Measurements from ENCODE around the gene CD200. TPM values are rescaled to one million over a fixed set of nuclear protein-coding genes. Genes with fewer than 3 reads are reported as not detected.
"Not testable (repeated sequence)": the region's sequence is repeated elsewhere in the genome, so short reads cannot be mapped to it uniquely, and the experiment has no call there.

Gene CD200
- polyA plus RNA-seq, 3 donors from 2014 or later, result 0.11 to 0.20 TPM; not detected in 1

DNA sequence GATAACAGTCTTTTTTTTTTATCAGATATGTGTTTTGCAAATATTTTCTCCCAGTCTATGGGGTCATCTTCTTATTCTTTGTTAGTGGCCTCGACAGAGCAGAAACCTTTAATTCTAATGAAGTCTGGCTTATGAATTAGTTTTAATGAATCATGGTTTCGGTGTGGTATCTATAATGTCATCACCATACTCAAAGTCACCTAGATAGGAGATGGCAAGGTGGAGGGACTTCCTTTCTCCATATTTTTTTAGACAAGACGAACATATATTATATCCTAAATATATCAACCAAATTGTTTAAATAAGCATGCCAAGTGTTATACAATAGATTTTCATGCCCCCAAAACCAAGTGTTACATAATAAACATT lies 60.4 kb downstream of the CD200 start:
- DNase-seq, result no peak
- Mint-ChIP-seq H3K9me3 (no peaks in the 10 kb centered on the region), H3K4me3 (no peak overlapping the region), H3K27ac (no peak overlapping the region), H3K36me3 (no peaks in the 10 kb centered on the region), H3K4me1 (peaks cover 0 to 2% of the 10 kb centered on the region in 2 donors), H3K27me3 (ENCODE audit: low read depth in 3 of 3) (peaks cover 2 to 3% (median 2%) of the 10 kb centered on the region in 3 donors)

DNA sequence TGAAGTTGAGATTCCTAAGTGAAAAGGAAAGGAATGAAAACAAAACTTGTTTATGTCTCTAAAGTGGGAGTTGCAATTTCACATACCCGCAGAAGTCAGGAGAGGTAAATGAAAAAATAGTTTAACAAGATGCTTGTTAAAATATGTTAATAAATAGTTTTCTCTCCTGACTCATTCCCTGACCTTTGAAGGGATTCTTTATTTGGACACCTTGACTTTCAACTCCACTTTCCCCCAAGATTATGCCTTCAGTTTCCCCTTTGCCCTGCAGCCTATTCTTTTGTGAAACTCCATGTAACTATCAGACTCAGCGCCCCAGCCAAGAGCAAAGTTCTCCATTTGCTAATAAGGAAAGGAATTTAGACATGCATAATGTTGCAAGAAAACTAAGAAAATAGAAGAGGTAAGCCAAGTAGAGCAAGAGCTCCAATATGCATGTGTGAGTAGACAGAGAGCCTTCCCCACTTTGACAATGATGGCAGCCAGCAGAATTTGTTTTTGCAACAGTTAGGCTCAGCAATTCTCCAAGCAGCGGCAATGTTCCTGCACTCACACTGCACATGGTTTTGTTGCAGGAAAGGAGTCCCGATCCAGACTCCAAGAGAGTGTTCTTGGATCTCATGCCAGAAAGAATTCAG lies 61.2 kb downstream of the CD200 start:
- Mint-ChIP-seq H3K27me3 (ENCODE audit: low read depth in 3 of 3) (peaks cover 2 to 3% (median 2%) of the 10 kb centered on the region in 3 donors), H3K4me3 (no peak overlapping the region), H3K4me1 (peaks cover 0 to 2% of the 10 kb centered on the region in 2 donors), H3K36me3 (no peaks in the 10 kb centered on the region), H3K27ac (no peak overlapping the region), H3K9me3 (no peaks in the 10 kb centered on the region)
- no peak for DNase-seq

DNA sequence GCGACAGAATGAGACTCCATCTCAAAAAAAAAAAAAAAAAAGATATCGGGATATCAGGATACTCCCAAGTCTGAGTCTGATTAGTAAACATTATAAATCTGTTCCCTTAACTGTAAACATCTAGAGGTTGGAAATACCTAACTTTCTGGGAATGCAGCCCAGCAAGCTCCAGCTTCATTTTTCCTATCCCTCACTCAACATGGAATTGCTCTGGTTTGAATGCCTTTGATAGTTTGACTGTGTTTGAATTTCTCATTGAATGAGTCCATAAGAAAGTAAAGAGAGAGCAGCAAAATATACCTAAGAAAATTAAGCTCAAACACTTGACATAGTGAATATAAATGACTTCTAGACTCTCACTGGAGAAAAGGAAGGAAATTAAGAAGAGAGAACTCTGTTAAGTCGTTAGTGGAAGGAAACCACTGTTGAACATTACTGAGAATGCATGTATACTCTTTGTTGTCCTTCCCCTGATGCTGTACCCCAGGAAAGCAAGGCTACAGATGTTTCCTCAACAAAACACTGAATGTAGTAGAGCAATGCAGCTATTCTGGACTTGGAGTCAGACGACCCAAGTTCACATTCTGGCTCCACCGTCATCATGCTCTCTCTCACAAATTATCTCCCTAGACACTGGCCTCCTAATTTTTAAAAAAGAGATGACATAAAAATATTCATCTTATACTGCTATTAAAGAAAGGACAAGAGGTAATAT lies 62.4 kb downstream of the CD200 start:
- Mint-ChIP-seq H3K4me1 (peaks cover 0 to 2% of the 10 kb centered on the region in 2 donors), H3K4me3 (no peak overlapping the region)

DNA sequence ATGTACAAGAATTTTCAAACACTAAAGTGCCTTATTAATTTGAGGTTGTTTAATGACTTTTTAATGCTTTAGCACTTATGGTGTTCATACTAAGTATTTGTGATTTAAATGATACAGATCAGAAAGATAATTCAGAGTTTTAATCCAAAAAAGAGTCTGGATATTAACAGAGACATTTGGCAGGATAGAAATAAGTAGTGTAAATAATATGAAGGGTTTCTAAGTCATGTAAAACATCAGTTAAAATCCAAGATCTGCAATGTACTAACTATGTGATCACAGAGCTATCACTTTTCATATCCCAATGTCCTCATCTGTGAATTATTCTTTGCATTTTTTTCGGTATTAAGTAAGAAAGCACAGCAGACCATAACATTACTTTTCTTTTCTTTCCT lies 62.9 kb downstream of the CD200 start:
- Mint-ChIP-seq H3K27ac (no peak overlapping the region), H3K4me3 (no peak overlapping the region), H3K36me3 (no peaks in the 10 kb centered on the region), H3K9me3 (no peaks in the 10 kb centered on the region), H3K27me3 (ENCODE audit: low read depth in 3 of 3) (peaks cover 2 to 4% (median 2%) of the 10 kb centered on the region in 3 donors), H3K4me1 (peaks cover 0 to 2% of the 10 kb centered on the region in 2 donors)
- no peak for DNase-seq

More for the DNA sequence above, 62.4 kb downstream of the CD200 start:
- no peaks in the 10 kb centered on the region for H3K36me3 Mint-ChIP-seq
- H3K27me3 Mint-ChIP-seq (ENCODE audit: low read depth in 3 of 3), result peaks cover 2 to 4% (median 2%) of the 10 kb centered on the region in 3 donors
- H3K9me3 Mint-ChIP-seq, result no peaks in the 10 kb centered on the region
- DNase-seq, result no peak
- no peak overlapping the region for H3K27ac Mint-ChIP-seq

DNA sequence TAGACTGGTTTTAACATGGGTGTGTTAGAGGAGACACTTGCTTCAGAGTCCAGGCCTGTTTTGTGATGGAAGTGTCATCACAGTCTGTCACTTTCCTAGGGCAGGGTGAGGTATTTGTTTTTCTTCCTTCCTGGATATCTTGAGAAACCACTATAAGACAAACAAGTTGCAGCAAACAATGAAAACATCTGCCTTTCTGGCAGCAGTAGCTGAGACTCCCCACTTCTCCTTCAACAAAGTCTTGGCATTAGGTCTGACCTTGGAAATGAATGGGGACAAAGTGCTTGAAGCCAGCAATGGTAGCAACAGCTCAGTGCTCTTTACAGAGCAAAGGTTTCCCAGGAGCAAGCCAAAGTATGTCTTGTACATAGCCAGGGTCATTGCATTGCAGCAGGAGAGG lies 64.6 kb downstream of the CD200 start:
- no peak for DNase-seq

DNA sequence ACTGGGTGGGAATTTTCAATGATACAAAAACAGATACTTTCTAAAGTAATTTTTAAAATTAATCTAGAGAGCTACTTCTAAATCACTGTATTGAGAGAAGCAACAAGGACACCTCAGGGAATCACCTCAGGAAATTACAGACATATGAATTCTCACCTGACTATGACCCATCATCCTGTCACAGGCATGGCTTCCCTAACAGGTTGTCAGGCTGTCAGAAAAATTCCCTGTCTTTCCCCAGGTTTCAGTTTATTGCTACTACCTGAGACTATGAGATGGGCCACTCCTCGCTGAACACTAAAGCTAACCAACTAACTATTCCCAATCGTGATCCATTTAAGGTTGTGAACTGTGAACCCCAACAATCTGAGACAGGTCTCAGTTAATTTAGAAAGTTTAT lies 66.1 kb downstream of the CD200 start:
- no peaks in the 10 kb centered on the region for H3K36me3 Mint-ChIP-seq
- DNase-seq, result no peak
- H3K27me3 Mint-ChIP-seq (ENCODE audit: low read depth in 3 of 3), result peaks cover 0 to 4% (median 2%) of the 10 kb centered on the region in 3 donors
- no peaks in the 10 kb centered on the region for H3K9me3 Mint-ChIP-seq
- H3K4me1 Mint-ChIP-seq, result peaks cover 0 to 2% of the 10 kb centered on the region in 2 donors
- H3K27ac Mint-ChIP-seq, result no peak overlapping the region
- H3K4me3 Mint-ChIP-seq, result no peak overlapping the region

More for the DNA sequence above, 64.6 kb downstream of the CD200 start:
- Mint-ChIP-seq H3K27ac (no peak overlapping the region), H3K4me1 (peaks cover 0 to 2% of the 10 kb centered on the region in 2 donors), H3K27me3 (ENCODE audit: low read depth in 3 of 3) (peaks cover under 1 to 4% (median 2%) of the 10 kb centered on the region in 3 donors), H3K36me3 (no peaks in the 10 kb centered on the region), H3K4me3 (no peak overlapping the region), H3K9me3 (no peaks in the 10 kb centered on the region)

DNA sequence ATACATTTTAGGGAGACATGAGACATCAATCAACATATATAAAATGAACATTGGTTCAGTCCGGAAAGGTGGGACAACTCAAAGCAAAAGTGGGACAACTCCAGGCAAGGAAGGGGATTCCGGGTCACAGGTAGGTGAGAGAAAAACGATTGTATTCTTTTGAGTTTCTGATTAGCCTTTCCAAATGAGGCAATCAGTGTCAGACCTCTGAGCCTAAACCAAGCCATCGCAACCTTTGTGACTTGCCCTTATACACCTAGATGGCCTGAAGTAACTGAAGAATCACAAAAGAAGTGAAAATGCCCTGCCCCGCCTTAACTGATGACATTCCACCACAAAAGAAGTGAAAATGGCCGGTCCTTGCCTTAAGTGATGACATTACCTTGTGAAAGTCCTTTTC lies 66.6 kb downstream of the CD200 start:
- H3K9me3 Mint-ChIP-seq, result not testable (repeated sequence)

DNA sequence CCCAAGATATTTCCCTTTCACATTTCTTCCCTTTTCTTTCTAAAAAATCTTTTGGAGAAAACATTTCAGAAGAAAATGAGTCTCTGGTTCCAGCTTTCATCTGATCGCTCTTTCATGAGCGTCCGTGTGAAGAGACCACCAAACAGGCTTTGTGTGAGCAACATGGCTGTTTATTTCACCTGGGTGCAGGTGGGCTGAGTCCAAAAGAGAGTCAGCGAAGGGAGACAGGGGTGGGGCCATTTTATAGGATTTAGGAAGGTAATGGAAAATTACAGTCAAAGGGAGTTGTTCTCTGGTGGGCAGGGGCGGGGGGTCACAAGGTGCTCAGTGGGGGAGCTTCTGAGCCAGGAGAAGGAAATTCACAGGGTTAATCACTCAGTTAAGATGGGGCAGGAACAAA lies 67.4 kb downstream of the CD200 start:
- not testable (repeated sequence) for H3K36me3 Mint-ChIP-seq; H3K4me3 Mint-ChIP-seq; H3K27me3 Mint-ChIP-seq (ENCODE audit: low read depth in 3 of 3); H3K27ac Mint-ChIP-seq; DNase-seq; H3K9me3 Mint-ChIP-seq; H3K4me1 Mint-ChIP-seq

More for the DNA sequence above, 66.6 kb downstream of the CD200 start:
- not testable (repeated sequence) for DNase-seq; H3K4me1 Mint-ChIP-seq; H3K4me3 Mint-ChIP-seq; H3K27me3 Mint-ChIP-seq (ENCODE audit: low read depth in 3 of 3); H3K27ac Mint-ChIP-seq; H3K36me3 Mint-ChIP-seq

DNA sequence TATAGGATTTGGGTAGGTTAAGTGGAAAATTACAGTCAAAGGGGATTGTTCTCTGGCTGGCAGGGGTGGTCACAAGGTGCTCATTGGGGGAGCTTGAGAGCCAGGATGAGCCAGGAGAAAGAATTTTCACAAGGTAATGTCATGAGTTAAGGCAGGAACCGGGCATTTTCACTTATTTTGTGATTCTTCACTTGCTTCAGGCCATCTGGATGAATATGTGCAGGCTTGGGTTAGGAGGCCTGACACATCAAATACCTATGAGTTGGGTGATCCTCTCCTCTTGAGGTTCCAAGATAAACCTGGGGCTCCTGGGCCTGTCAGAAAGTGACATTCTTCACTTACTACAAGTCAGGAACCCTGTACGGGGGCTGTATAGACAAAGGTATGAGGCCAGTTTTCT lies 68.7 kb downstream of the CD200 start:
- Mint-ChIP-seq H3K4me3 (no peak overlapping the region), H3K27ac (no peak overlapping the region), H3K9me3 (no peaks in the 10 kb centered on the region)

DNA sequence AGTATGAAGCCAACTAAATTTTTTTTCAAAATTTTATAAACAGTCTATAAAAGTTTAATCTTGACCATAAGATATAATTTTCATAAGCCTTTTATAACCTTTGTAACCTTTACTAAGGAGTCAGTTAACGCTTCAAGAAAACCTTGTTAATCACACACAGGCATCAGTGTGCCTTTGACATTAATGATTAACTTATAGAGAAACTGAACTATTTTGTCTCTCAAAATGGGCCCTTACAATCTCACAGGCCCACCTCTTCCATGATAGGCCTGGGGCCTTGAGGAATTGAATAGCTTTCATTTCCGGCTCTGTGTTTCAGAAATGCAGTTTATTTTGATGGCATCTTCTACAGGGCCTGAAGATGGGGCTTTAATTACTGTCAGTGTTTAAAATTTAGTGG lies 70.1 kb downstream of the CD200 start:
- no peak for DNase-seq

More for the DNA sequence above, 68.7 kb downstream of the CD200 start:
- peaks cover 0 to 2% of the 10 kb centered on the region in 2 donors for H3K4me1 Mint-ChIP-seq
- H3K36me3 Mint-ChIP-seq, result no peaks in the 10 kb centered on the region
- DNase-seq, result no peak
- peaks cover 0 to 2% (median 0%) of the 10 kb centered on the region in 3 donors for H3K27me3 Mint-ChIP-seq (ENCODE audit: low read depth in 3 of 3)

DNA sequence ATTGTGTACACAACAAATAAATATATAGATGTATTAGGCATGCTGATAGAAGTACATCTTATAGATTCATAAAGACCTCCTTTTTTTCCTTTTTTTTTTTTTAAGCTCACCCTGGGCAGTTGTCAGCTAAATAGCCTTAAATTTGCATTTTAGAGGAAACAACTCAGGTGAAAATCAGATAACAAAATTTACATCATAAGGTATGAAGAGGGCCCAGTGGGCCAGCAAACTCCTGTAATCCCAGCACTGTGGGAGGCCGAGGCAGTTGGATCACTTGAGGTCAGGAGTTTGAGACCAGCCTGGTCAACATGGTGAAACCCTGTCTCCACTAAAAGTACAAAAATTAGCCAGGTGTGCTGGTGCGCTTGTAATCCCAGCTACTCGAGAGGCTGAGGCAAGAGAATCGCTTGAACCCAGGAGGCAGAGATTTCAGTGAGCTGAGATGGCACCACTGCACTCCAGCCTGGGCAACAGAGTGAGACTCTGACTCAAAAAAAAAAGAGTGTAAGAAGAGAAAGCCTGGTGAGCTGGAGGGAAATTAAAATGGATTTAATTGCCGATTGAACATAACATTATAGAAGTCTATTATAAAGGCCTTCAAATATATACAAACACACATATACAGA lies 72.1 kb downstream of the CD200 start:
- not testable (repeated sequence) for H3K4me1 Mint-ChIP-seq; DNase-seq; H3K9me3 Mint-ChIP-seq; H3K27ac Mint-ChIP-seq; H3K27me3 Mint-ChIP-seq (ENCODE audit: low read depth in 3 of 3); H3K36me3 Mint-ChIP-seq; H3K4me3 Mint-ChIP-seq

More for the DNA sequence above, 70.1 kb downstream of the CD200 start:
- no peak overlapping the region for H3K4me3 Mint-ChIP-seq
- no peak overlapping the region for H3K27ac Mint-ChIP-seq
- no peaks in the 10 kb centered on the region for H3K9me3 Mint-ChIP-seq
- no peaks in the 10 kb centered on the region for H3K36me3 Mint-ChIP-seq
- peaks cover 0 to 2% (median 0%) of the 10 kb centered on the region in 3 donors for H3K27me3 Mint-ChIP-seq (ENCODE audit: low read depth in 3 of 3)
- no peaks in the 10 kb centered on the region for H3K4me1 Mint-ChIP-seq

DNA sequence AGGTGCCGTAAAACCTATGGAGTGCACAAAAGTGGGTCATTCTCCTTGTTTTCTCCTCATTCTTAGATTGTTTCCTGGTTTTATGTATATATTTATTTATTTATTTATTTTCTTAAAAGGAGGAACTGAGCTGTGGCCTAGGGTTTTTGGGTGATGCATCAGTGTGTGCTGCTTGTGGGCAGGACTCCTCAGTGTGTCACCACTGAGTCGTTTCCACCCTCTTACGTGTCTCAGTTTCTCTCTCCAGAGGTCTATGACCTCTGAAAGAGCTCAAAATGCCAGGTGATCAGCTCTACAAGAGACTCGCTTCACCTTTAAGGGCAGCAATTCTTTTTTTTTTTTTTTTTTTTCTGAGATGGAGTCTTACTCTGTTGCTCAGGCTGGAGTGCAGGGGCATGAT lies 72.9 kb downstream of the CD200 start:
- DNase-seq, result no peak
- Mint-ChIP-seq H3K9me3 (no peaks in the 10 kb centered on the region), H3K27me3 (ENCODE audit: low read depth in 3 of 3) (peaks cover 0 to 5% (median 0%) of the 10 kb centered on the region in 3 donors), H3K4me3 (no peak overlapping the region), H3K4me1 (no peaks in the 10 kb centered on the region), H3K36me3 (no peaks in the 10 kb centered on the region), H3K27ac (no peak overlapping the region)

DNA sequence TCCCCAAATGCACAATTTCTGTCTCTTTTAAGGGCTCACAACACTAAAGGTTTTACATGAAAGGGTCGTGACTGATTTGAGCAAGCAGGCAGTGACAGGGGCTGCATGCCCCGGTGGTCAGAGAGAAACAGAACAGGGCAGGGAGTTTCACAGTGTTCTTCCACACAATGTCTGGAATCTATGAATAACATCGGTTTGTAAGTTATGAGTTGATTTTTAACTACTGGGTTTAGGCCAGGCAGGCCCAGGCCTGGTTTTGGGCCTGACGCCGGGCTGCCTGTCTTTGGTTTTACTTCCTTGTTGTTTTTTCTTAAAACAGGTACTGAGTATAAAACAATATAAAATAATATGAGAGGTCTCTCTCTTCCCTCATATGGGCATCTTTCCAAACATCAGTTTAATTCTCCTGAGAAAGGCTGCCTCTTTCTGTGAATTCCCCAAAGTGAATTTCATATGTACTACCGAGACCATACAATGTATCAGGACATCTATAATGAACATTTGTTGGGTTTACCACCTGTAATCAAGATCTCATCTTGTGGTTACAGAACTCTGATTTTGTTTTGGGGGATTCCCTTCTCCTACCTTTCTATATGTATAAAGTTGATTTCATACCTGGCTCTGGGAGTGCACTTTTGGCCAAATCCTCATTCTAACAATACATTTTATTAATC lies 74.4 kb downstream of the CD200 start:
- Mint-ChIP-seq H3K9me3 (no peaks in the 10 kb centered on the region), H3K4me3 (no peak overlapping the region), H3K36me3 (no peaks in the 10 kb centered on the region), H3K27ac (no peak overlapping the region), H3K27me3 (ENCODE audit: low read depth in 3 of 3) (peaks cover 0 to 5% (median 0%) of the 10 kb centered on the region in 3 donors), H3K4me1 (no peaks in the 10 kb centered on the region)
- DNase-seq, result no peak

All from immature natural killer cell (primary cell).